ENCODE results near the gene MRGPRD. TPM values are rescaled to one million over a fixed set of nuclear protein-coding genes. Genes with fewer than 3 reads are reported as not detected.
A peak's percentile ranks its signal among the peaks of the same experiment; 100 is the strongest.

Gene MRGPRD
- total RNA-seq, 4 donors from 2014 or later = not detected

- DNase-seq (ENCODE audit: low spot score in 2 of 2) = peak in 1 of 2 donors; percentile 59
- intact Hi-C loops (cut with DNase I; ENCODE audit: low total_unique reads) = no loop called here
- H3K4me3 ChIP-seq (ENCODE audit: low read depth, poor library complexity, severe bottlenecking) = no peak overlapping the region
- TF ChIP-seq CTCF (IDR thresholded peaks at IDR 0.05) = no peak
- TF ChIP-seq POLR2A (IDR thresholded peaks at IDR 0.05) = no peak
- 70 to 82% methylated on average over 15 of the region's 15 CpGs for WGBS, 2 donors
Observed at GRCh38 chr11:68965901-68966853, 14.6 kb downstream of the MRGPRD start.

- 85 to 90% methylated on average over 3 of the region's 3 CpGs for WGBS, 2 donors
- DNase-seq (ENCODE audit: low spot score in 2 of 2) = peak in 1 of 2 donors; percentile 42
- no peak overlapping the region for H3K4me3 ChIP-seq (ENCODE audit: low read depth, poor library complexity, severe bottlenecking)
- TF ChIP-seq POLR2A (IDR thresholded peaks at IDR 0.05) = no peak
- TF ChIP-seq CTCF (IDR thresholded peaks at IDR 0.05) = no peak
- intact Hi-C loops (cut with DNase I; ENCODE audit: low total_unique reads) = no loop called here
Observed at GRCh38 chr11:68963779-68964178, 17.0 kb downstream of the MRGPRD start.

GRCh38 chr11:68962527-68963250 lies 18.1 kb downstream of the MRGPRD start:
- no peak for TF ChIP-seq POLR2A (IDR thresholded peaks at IDR 0.05)
- TF ChIP-seq CTCF (IDR thresholded peaks at IDR 0.05) = no peak
- DNase-seq (ENCODE audit: low spot score in 2 of 2) = peak in 1 of 2 donors; percentile 61
- no peak overlapping the region for H3K4me3 ChIP-seq (ENCODE audit: low read depth, poor library complexity, severe bottlenecking)
- intact Hi-C loops (cut with DNase I; ENCODE audit: low total_unique reads) = no loop called here
- 81 to 84% methylated on average over 16 of the region's 16 CpGs for WGBS, 2 donors

GRCh38 chr11:68961245-68961644 lies 19.5 kb downstream of the MRGPRD start:
- WGBS, 2 donors = 77 to 80% methylated on average over 8 of the region's 8 CpGs

More at GRCh38 chr11:68961245-68961644, 19.5 kb downstream of the MRGPRD start:
- no peak overlapping the region for H3K4me3 ChIP-seq (ENCODE audit: low read depth, poor library complexity, severe bottlenecking)
- no peak for TF ChIP-seq POLR2A (IDR thresholded peaks at IDR 0.05)
- TF ChIP-seq CTCF (IDR thresholded peaks at IDR 0.05) = no peak
- no peak for DNase-seq (ENCODE audit: low spot score in 2 of 2)
- intact Hi-C loops (cut with DNase I; ENCODE audit: low total_unique reads) = no loop called here
